ENCODE measurements around the gene SLC1A5.
"Not testable (repeated sequence)": the region's sequence is repeated elsewhere in the genome, so short reads cannot be mapped to it uniquely, and the experiment has no call there.

The SLC1A5 gene

GRCh38 chr19:46788262-46788967, at the start of gene SLC1A5:
SLC1A5 (minus strand) TSS chr19:46788594; CDS start chr19:46787965, 629 bp downstream.
- peak; percentile 98 for DNase-seq (ENCODE audit: low read depth in 2 of 2)

- DNase-seq (ENCODE audit: low read depth in 2 of 2) = no peak
These were observed 49.8 kb upstream of the SLC1A5 start for GRCh38 chr19:46838160-46838559.

- DNase-seq (ENCODE audit: low read depth in 2 of 2) = no peak
These were observed 46.6 kb upstream of the SLC1A5 start for GRCh38 chr19:46834984-46835383.

GRCh38 chr19:46834121-46834520, 45.7 kb upstream of the SLC1A5 start:
- DNase-seq (ENCODE audit: low read depth in 2 of 2) = no peak

GRCh38 chr19:46830864-46831263, 42.5 kb upstream of the SLC1A5 start:
- no peak for DNase-seq (ENCODE audit: low read depth in 2 of 2)

- peak in 1 of 2 donors; percentile 68 for DNase-seq (ENCODE audit: low read depth in 2 of 2)
These were observed 40.1 kb upstream of the SLC1A5 start for GRCh38 chr19:46828484-46828883.

- no peak for DNase-seq (ENCODE audit: low read depth in 2 of 2)
These were observed 37.3 kb upstream of the SLC1A5 start for GRCh38 chr19:46825731-46826055.

- no peak for DNase-seq (ENCODE audit: low read depth in 2 of 2)
These were observed 36.7 kb upstream of the SLC1A5 start for GRCh38 chr19:46824890-46825730.

- DNase-seq (ENCODE audit: low read depth in 2 of 2) = no peak
These were observed 34.7 kb upstream of the SLC1A5 start for GRCh38 chr19:46823049-46823448.

GRCh38 chr19:46822410-46822787, 34.0 kb upstream of the SLC1A5 start:
- not testable (repeated sequence) for DNase-seq (ENCODE audit: low read depth in 2 of 2)

- DNase-seq (ENCODE audit: low read depth in 2 of 2) = peak; percentile 14 to 28
These were observed 33.4 kb upstream of the SLC1A5 start for GRCh38 chr19:46821512-46822409.

GRCh38 chr19:46818812-46819211, 30.4 kb upstream of the SLC1A5 start:
- DNase-seq (ENCODE audit: low read depth in 2 of 2) = no peak

GRCh38 chr19:46815833-46816627, 27.6 kb upstream of the SLC1A5 start:
- DNase-seq (ENCODE audit: low read depth in 2 of 2) = no peak

GRCh38 chr19:46813839-46814358, 25.5 kb upstream of the SLC1A5 start:
- DNase-seq (ENCODE audit: low read depth in 2 of 2) = no peak

GRCh38 chr19:46812977-46813838, 24.8 kb upstream of the SLC1A5 start:
- no peak for DNase-seq (ENCODE audit: low read depth in 2 of 2)

GRCh38 chr19:46809534-46810272, 21.3 kb upstream of the SLC1A5 start:
- DNase-seq (ENCODE audit: low read depth in 2 of 2) = no peak

GRCh38 chr19:46806656-46807055, 18.3 kb upstream of the SLC1A5 start:
- no peak for DNase-seq (ENCODE audit: low read depth in 2 of 2)

GRCh38 chr19:46804432-46804831, 16.0 kb upstream of the SLC1A5 start:
- not testable (repeated sequence) for DNase-seq (ENCODE audit: low read depth in 2 of 2)

- DNase-seq (ENCODE audit: low read depth in 2 of 2) = no peak
These were observed 15.2 kb upstream of the SLC1A5 start for GRCh38 chr19:46803555-46803954.
